AG09309 (cell line): Measurements from ENCODE around the gene RRP1.
A peak's percentile ranks its signal among the peaks of the same experiment; 100 is the strongest.

Source experiments
- DNase-seq: peaks from one replicate; pipeline ENCODE4 v3.0.0-alpha.2; 2010; ENCODE audit warnings: low read depth
- H3K4me3 ChIP-seq: 2 replicates; pipeline ENCODE4 v1.5.1; 2011; ENCODE audit warnings: mild to moderate bottlenecking, low read depth, low read length, moderate library complexity; ENCODE audit not compliant: control insufficient read depth
- TF ChIP-seq, protein P1 (sequence below): IDR thresholded peaks from 2 replicates; pipeline ENCODE4 v1.5.1; 2011; ENCODE audit warnings: mild to moderate bottlenecking, low read depth, low read length, inconsistent platforms; ENCODE audit not compliant: insufficient read depth, control insufficient read depth; ENCODE audit errors: missing control alignments

The RRP1 gene

DNA sequence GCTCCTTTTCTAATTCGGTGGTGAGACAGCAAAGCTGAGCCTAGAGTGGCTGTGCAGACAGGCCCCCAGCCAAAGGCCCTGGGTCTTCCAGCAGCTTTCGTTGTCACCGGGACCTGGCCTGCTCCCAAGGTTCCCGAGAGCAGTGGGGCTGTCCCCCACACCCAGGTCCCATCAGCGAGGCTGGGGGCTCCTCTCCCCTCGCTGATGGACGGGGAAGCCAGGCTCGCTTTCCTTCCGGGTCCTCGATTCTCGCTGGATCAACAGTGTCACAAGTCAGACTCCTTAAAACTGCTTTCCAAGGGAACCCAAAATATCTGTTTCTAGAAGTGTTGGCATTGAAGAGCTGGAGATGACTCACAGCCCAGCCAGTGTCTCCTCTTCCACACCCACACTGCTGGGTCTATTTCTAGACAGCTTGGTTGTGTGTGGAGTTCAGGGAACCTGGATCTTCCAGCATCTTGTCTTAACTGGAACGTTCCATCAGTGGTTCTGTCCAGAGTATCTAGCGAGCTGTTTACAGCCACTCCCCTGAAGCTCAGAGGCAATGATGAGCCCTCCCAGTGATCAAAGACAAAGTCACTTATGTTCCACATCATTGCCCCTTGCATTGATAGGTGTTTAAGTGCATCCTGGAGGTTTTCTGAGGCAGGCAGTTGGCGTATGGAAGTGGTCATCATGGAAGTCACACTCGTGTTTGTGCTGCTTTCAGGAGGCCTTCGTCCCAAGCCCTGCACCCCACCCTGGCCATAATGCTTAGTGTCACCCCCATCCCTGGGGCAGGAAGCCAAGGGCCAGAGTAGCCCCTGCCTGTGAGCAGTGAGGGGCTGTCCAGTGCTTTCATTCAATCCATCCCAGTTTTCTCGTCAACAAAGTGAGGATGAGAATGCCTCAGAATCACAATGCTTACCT, 35.2 kb downstream of the RRP1 start:
- TF ChIP-seq, protein P1, sequence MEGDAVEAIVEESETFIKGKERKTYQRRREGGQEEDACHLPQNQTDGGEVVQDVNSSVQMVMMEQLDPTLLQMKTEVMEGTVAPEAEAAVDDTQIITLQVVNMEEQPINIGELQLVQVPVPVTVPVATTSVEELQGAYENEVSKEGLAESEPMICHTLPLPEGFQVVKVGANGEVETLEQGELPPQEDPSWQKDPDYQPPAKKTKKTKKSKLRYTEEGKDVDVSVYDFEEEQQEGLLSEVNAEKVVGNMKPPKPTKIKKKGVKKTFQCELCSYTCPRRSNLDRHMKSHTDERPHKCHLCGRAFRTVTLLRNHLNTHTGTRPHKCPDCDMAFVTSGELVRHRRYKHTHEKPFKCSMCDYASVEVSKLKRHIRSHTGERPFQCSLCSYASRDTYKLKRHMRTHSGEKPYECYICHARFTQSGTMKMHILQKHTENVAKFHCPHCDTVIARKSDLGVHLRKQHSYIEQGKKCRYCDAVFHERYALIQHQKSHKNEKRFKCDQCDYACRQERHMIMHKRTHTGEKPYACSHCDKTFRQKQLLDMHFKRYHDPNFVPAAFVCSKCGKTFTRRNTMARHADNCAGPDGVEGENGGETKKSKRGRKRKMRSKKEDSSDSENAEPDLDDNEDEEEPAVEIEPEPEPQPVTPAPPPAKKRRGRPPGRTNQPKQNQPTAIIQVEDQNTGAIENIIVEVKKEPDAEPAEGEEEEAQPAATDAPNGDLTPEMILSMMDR: no peak
- H3K4me3 ChIP-seq: no peak overlapping the region
- DNase-seq: peak; percentile 31

DNA sequence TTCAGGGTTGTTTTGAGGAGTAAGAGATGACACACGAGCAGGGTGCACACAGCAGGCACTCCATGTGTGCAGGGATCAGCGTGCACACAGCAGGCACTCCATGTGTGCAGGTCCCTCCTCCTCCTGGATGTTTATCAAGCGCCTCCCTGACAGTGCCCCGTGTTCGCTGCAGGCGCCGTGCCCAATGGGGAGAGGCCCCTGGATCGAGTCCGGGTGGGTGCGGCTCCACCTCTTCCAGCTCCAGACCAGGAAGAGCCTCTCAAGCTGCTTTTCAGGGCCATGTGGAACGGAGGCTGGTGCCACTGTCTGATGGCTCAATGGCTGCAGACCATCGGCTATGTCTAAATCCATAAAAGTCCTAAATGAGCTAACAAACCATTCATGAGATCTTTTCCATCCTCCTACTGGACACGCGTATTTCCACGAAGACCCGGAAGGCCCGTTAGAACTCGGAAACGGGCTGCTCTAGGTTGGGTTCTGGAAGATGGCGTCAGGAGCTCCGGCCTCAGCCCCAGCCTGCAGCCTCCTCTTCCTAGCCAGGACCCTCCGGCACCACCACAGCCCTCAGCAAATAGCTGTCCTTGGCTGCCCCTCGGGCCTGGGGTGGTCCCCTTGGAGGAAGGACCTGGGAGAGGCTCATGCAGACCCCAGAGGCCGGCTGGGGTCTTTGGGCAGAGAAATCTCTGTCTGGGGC, 36.0 kb downstream of the RRP1 start:
- TF ChIP-seq, protein P1: no peak
- no peak for DNase-seq
- H3K4me3 ChIP-seq: no peak overlapping the region

DNA sequence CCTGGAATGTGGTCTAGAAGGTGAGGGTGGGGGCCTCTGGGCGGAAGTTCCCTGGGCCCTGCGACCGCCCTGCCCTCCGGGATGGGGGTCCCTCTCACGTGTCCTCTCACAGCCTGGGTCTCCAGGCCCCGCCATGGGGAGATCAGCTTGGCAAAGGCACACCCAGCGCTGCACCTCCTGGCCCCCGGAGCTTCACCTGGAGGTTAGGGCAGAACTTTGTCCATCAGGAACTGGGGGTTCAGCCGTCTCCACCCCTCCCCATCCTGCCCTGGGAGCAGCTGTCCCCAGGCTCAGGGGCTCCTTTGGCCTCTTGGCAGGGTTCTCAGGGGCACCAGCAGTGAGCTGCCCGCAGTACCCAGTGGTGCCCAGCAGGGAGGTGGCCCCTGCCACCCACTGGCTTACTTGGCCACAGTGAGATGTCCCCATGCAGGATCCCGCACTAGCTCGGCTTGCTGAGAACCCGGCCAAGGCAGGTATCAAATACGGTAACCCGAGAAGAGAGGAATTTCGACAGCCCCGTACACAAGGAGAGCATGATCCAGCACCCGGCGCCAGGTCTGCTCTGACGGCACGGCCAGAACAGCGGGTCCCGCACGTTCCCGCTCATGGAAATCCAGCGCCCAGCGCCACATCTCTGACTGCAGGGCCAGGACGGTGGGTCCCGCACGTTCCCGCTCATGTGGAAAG, 36.7 kb downstream of the RRP1 start:
- no peak for DNase-seq
- TF ChIP-seq, protein P1: peak; percentile 13
- H3K4me3 ChIP-seq: no peak overlapping the region

DNA sequence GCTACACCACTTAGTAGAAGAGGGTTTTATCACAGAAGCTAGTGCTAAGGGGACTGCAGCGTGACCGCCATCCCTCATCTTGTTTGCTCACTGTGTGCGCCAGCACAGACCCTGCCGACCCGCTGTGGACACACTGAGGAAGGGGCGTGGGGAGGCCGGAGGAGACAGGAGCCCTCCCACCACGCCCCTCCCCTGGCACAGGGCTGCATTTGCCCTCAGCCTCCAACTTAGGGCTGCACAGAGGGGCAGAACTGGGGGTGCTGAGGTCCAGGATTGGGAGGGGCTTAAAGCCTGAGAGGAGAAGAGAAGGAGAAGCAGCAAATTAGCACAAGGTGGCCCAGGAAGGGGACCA, 37.2 kb downstream of the RRP1 start:
- no peak overlapping the region for H3K4me3 ChIP-seq
- TF ChIP-seq, protein P1: no peak
- DNase-seq: no peak

DNA sequence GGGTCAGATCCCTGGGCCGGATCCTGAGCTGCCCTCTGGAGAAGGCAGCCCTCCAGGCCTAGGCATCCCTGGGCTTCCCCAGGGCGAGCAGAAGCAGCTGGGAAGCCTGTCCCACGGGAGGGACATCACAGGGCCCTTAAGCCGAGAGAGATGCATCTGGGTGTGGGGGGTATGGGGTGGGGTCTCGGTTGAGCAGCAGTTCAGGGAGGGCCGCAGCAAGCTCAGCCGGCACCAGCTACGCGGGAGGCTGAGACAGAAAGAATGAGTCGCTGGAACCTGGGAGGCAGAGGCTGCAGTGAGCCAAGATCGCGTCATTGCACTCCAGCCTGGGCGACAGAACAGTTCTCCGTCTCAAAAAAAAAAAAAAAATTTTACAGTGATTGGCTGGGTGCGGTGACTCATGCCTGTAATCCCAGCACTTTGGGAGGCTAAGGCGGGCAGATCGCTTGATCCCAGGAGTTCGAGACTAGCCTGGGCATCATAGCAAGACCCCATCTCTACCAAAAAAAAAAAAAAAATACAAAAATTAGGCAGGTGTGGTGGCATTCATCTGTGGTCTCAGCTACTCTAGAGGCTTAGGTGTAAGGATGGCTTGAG, 37.7 kb downstream of the RRP1 start:
- DNase-seq: peak; percentile 17
- H3K4me3 ChIP-seq: no peak overlapping the region
- TF ChIP-seq, protein P1: no peak

DNA sequence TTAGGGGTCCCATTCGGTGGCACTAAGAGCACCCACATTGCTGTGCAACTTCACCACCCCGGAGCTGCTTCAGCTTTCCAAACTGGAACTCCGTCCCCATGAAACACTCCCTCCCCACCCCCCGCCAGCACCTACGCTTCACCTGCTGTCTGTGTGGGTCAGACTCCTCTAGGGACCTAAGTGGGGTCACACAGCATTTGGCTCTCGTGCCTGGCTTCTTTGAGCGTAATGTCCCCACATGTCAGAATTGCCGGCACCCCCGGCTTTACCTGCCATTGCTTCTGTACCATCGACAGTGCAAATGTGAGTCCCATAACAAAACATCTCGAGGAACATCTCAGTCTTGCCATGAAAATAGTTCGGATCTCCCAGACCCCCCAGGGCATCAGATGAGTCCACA, 39.8 kb downstream of the RRP1 start:
- H3K4me3 ChIP-seq: no peak overlapping the region
- no peak for DNase-seq
- TF ChIP-seq, protein P1: no peak
